GM10248 (cell line): ENCODE measurements around the gene TMEM108.

Experiments
- CTCF ChIA-PET: fragments of 300-600 bp; sonication (Branson Sonifier 250); formaldehyde crosslinking; extraction: SDS; loops from one replicate; lab custom pipeline; 2021; ENCODE audit warnings: antibody characterized with exemption; lab: Yijun Ruan, JAX
- POLR2A ChIA-PET: fragments of 350-650 bp; sonication (Branson Sonifier 250); formaldehyde crosslinking; extraction: SDS; loops from one replicate; lab custom pipeline; 2020; ENCODE audit warnings: antibody characterized with exemption; lab: Yijun Ruan, JAX
- DNase-seq: peaks from one replicate; pipeline ENCODE4 v3.0.0; 2012; ENCODE audit errors: extremely low spot score
- CTCF ChIP-seq: IDR thresholded peaks from 2 replicates; pipeline ENCODE4 v1.5.1; 2012; ENCODE audit warnings: mild to moderate bottlenecking, low read depth; ENCODE audit errors: extremely low read depth, missing control alignments, control extremely low read depth

The TMEM108 gene

GRCh38 chr3:133125802-133126201 lies 87.6 kb downstream of the TMEM108 start:
- no peak for DNase-seq
- no peak for TF ChIP-seq CTCF
- ChIA-PET POLR2A (no interaction called here), CTCF (no interaction called here)

GRCh38 chr3:133127381-133127780 lies 89.2 kb downstream of the TMEM108 start:
- CTCF ChIA-PET, result no interaction called here
- TF ChIP-seq CTCF, result no peak
- DNase-seq, result no peak
- POLR2A ChIA-PET, result no interaction called here

- no peak for TF ChIP-seq CTCF
- CTCF ChIA-PET, result interaction anchor here (0.5 to 1.2 kb wide), 2 partner anchors 38 to 92 kb away, joined by 3 read pairs; no protein-coding TSS in a partner anchor
- no peak for DNase-seq
- POLR2A ChIA-PET, result no interaction called here
These were observed 92.0 kb downstream of the TMEM108 start for GRCh38 chr3:133130168-133130567.

GRCh38 chr3:133135306-133135705 lies 97.1 kb downstream of the TMEM108 start:
- DNase-seq, result no peak
- CTCF ChIA-PET, result interaction anchor here (1.6 kb wide), 2 partner anchors 13 to 50 kb away, joined by 3 to 4 read pairs; no protein-coding TSS in a partner anchor
- TF ChIP-seq CTCF, result no peak
- POLR2A ChIA-PET, result no interaction called here

- no peak for DNase-seq
- CTCF ChIA-PET, result no interaction called here
- TF ChIP-seq CTCF, result no peak
- POLR2A ChIA-PET, result no interaction called here
These were observed 98.2 kb downstream of the TMEM108 start for GRCh38 chr3:133136114-133137041.

- no peak for DNase-seq
- TF ChIP-seq CTCF, result no peak
- ChIA-PET CTCF (no interaction called here), POLR2A (no interaction called here)
These were observed 99.1 kb downstream of the TMEM108 start for GRCh38 chr3:133137042-133137996.
